ENCODE results near the gene HOXD10. TPM values are rescaled to one million over a fixed set of nuclear protein-coding genes. Genes with fewer than 3 reads are reported as not detected.
A peak's percentile ranks its signal among the peaks of the same experiment; 100 is the strongest.

HOXD10 gene
- total RNA-seq, 1 donor from 2014 or later = not detected

DNA sequence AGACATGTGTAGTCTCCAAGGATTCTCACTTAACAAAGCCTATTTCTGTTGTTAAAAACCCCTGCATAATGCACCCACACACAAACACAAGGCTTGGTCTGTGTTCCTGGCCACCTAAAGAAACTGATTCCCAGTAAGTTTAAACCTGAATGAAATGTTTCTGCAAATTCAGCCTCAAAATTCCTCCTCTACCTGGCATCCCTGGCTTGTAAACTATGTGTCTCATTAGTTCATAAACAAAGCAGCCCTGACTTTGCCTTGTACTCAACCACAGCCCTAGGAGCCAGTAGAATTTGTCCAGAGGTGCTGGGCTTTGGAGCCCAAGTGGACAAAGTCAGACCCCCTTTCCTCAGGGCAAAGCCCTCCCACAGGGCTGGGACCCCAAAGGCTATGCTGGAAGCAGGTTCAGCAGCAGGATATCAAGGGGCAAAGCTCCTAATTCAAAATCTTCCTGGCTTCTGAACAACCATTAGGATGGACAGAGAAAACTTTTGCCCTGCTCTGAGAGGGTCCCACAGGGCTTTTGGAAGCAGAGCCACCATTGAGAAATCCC, 26.7 kb upstream of the HOXD10 start:
- H3K36me3 Mint-ChIP-seq (ENCODE audit: low read depth) = no peaks in the 10 kb centered on the region
- POLR2A ChIA-PET = no interaction called here
- peaks cover 13% of the 10 kb centered on the region for H3K4me1 Mint-ChIP-seq
- no peak for DNase-seq
- H3K27me3 Mint-ChIP-seq = peaks cover 81% of the 10 kb centered on the region
- CTCF ChIA-PET = no interaction called here
- ATAC-seq (ENCODE audit: low read depth) = no peak
- TF ChIP-seq, protein P1, sequence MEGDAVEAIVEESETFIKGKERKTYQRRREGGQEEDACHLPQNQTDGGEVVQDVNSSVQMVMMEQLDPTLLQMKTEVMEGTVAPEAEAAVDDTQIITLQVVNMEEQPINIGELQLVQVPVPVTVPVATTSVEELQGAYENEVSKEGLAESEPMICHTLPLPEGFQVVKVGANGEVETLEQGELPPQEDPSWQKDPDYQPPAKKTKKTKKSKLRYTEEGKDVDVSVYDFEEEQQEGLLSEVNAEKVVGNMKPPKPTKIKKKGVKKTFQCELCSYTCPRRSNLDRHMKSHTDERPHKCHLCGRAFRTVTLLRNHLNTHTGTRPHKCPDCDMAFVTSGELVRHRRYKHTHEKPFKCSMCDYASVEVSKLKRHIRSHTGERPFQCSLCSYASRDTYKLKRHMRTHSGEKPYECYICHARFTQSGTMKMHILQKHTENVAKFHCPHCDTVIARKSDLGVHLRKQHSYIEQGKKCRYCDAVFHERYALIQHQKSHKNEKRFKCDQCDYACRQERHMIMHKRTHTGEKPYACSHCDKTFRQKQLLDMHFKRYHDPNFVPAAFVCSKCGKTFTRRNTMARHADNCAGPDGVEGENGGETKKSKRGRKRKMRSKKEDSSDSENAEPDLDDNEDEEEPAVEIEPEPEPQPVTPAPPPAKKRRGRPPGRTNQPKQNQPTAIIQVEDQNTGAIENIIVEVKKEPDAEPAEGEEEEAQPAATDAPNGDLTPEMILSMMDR (IDR thresholded peaks at IDR 0.05) = no peak
- H3K4me3 Mint-ChIP-seq = no peak overlapping the region
- intact Hi-C loops (cut with micrococcal nuclease) = loop anchor here (10.0 kb wide), 1 partner anchor 1055 kb away; no protein-coding TSS in a partner anchor
- peaks cover 3% of the 10 kb centered on the region for H3K9me3 Mint-ChIP-seq
- H3K27ac Mint-ChIP-seq = no peak overlapping the region

GRCh38 chr2:176090862-176091261, 25.7 kb upstream of the HOXD10 start:
- ATAC-seq (ENCODE audit: low read depth) (no peak), DNase-seq (no peak)
- CTCF ChIA-PET = no interaction called here
- Mint-ChIP-seq H3K9me3 (peaks cover 3% of the 10 kb centered on the region), H3K27me3 (peaks cover 82% of the 10 kb centered on the region), H3K36me3 (ENCODE audit: low read depth) (no peaks in the 10 kb centered on the region), H3K4me3 (no peak overlapping the region), H3K4me1 (peaks cover 13% of the 10 kb centered on the region), H3K27ac (no peak overlapping the region)
- TF ChIP-seq, protein P1 (IDR thresholded peaks at IDR 0.05) = no peak
- intact Hi-C loops (cut with micrococcal nuclease) = loop anchor here (10.0 kb wide), 1 partner anchor 1056 kb away; no protein-coding TSS in a partner anchor
- POLR2A ChIA-PET = no interaction called here

- ChIA-PET POLR2A (no interaction called here), CTCF (no interaction called here)
- H3K4me1 Mint-ChIP-seq = peaks cover 15% of the 10 kb centered on the region
- DNase-seq (no peak), ATAC-seq (ENCODE audit: low read depth) (no peak)
- TF ChIP-seq, protein P1 (IDR thresholded peaks at IDR 0.05) = no peak
- H3K4me3 Mint-ChIP-seq = peak overlapping the region; percentile 35
- no peaks in the 10 kb centered on the region for H3K36me3 Mint-ChIP-seq (ENCODE audit: low read depth)
- H3K27me3 Mint-ChIP-seq = peaks cover 84% of the 10 kb centered on the region
- peak overlapping the region; percentile 24 for H3K27ac Mint-ChIP-seq
- H3K9me3 Mint-ChIP-seq = peaks cover 3% of the 10 kb centered on the region
- intact Hi-C loops (cut with micrococcal nuclease) = loop anchor here (10.0 kb wide), 1 partner anchor 1057 kb away; no protein-coding TSS in a partner anchor
Observed at GRCh38 chr2:176091329-176092258, 25.0 kb upstream of the HOXD10 start.

GRCh38 chr2:176092270-176093144, 24.1 kb upstream of the HOXD10 start, which contains the start of gene HOXD13:
HOXD13 (plus strand) TSS chr2:176092721; CDS start chr2:176092891, 170 bp downstream.
- peaks cover 81% of the 10 kb centered on the region for H3K27me3 Mint-ChIP-seq
- H3K4me3 Mint-ChIP-seq = peak within 1 kb of the TSS; percentile 35
- TF ChIP-seq, protein P1 (IDR thresholded peaks at IDR 0.05) = no peak
- no peaks in the 10 kb centered on the region for H3K9me3 Mint-ChIP-seq
- H3K36me3 Mint-ChIP-seq (ENCODE audit: low read depth) = no peaks in the 10 kb centered on the region
- H3K27ac Mint-ChIP-seq = peak within 1 kb of the TSS; percentile 24
- intact Hi-C loops (cut with micrococcal nuclease) = loop anchor here (10.0 kb wide), 1 partner anchor 1058 kb away; no protein-coding TSS in a partner anchor
- ChIA-PET CTCF (no interaction called here), POLR2A (no interaction called here)
- ATAC-seq (ENCODE audit: low read depth) = no peak
- DNase-seq = peak; percentile 18
- peaks cover 24% of the 10 kb centered on the region for H3K4me1 Mint-ChIP-seq
